ENCODE data around the gene EBF3.

GRCh38 chr10:129964611-129965424 is 744 bp upstream of the EBF3 start:
- TF ChIP-seq CTCF (IDR thresholded peaks at IDR 0.05 in 4 of 5, conservative IDR thresholded peaks at IDR 0.05 in 1 of 5) (no peak), POLR2A (IDR thresholded peaks at IDR 0.05) (no peak)

Data from gastrocnemius medialis (tissue), 4 donors.